ENCODE data around the gene GPR18. TPM values are rescaled to one million over a fixed set of nuclear protein-coding genes. Genes with fewer than 3 reads are reported as not detected.

GPR18 gene
- total and polyA plus RNA-seq, 9 donors: 0.30 to 0.73 TPM; not detected in 7

GRCh38 chr13:99256709-99257108, 1.5 kb downstream of the GPR18 start:
- no peaks in the 10 kb centered on the region for H3K4me1 ChIP-seq (ENCODE audit: insufficient read depth)
- TF ChIP-seq CTCF (IDR thresholded peaks at IDR 0.05): no peak
- no peak for TF ChIP-seq EP300 (IDR thresholded peaks at IDR 0.05)
- TF ChIP-seq POLR2A (IDR thresholded peaks at IDR 0.05): no peak
- 82 to 91% (median 84%) methylated on average over 3 of the region's 3 CpGs for WGBS, 3 donors
- no peak overlapping the region for H3K4me3 ChIP-seq
- H3K27me3 ChIP-seq: no peaks in the 10 kb centered on the region
- no peak for DNase-seq
- H3K9me3 ChIP-seq: no peaks in the 10 kb centered on the region
- no peaks in the 10 kb centered on the region for H3K36me3 ChIP-seq
- no peak overlapping the region for H3K27ac ChIP-seq
- intact Hi-C loops (cut with DNase I): no loop called here

GRCh38 chr13:99256283-99256682, 1.9 kb downstream of the GPR18 start:
- 89 to 92% (median 91%) methylated on average over 2 of the region's 2 CpGs for WGBS, 3 donors
- Histone ChIP-seq H3K9me3 (no peaks in the 10 kb centered on the region), H3K27ac (no peak overlapping the region), H3K4me3 (no peak overlapping the region), H3K36me3 (no peaks in the 10 kb centered on the region), H3K27me3 (no peaks in the 10 kb centered on the region), H3K4me1 (ENCODE audit: insufficient read depth) (no peaks in the 10 kb centered on the region)
- DNase-seq: no peak
- TF ChIP-seq CTCF (IDR thresholded peaks at IDR 0.05): no peak
- TF ChIP-seq POLR2A (IDR thresholded peaks at IDR 0.05): no peak
- TF ChIP-seq EP300 (IDR thresholded peaks at IDR 0.05): no peak
- intact Hi-C loops (cut with DNase I): no loop called here

GRCh38 chr13:99255271-99255670, 2.9 kb downstream of the GPR18 start:
- intact Hi-C loops (cut with DNase I): no loop called here
- no peaks in the 10 kb centered on the region for H3K27me3 ChIP-seq
- TF ChIP-seq EP300 (IDR thresholded peaks at IDR 0.05): no peak
- TF ChIP-seq POLR2A (IDR thresholded peaks at IDR 0.05): no peak
- TF ChIP-seq CTCF (IDR thresholded peaks at IDR 0.05): no peak
- no peaks in the 10 kb centered on the region for H3K4me1 ChIP-seq (ENCODE audit: insufficient read depth)
- 65 to 71% (median 66%) methylated on average over 10 of the region's 10 CpGs for WGBS, 3 donors
- H3K9me3 ChIP-seq: no peaks in the 10 kb centered on the region
- H3K27ac ChIP-seq: no peak overlapping the region
- H3K36me3 ChIP-seq: no peaks in the 10 kb centered on the region
- no peak for DNase-seq
- H3K4me3 ChIP-seq: no peak overlapping the region

GRCh38 chr13:99254830-99255229, 3.3 kb downstream of the GPR18 start:
- no peak for DNase-seq
- H3K27ac ChIP-seq: no peak overlapping the region
- no peaks in the 10 kb centered on the region for H3K27me3 ChIP-seq
- H3K36me3 ChIP-seq: no peaks in the 10 kb centered on the region
- H3K9me3 ChIP-seq: no peaks in the 10 kb centered on the region
- H3K4me3 ChIP-seq: no peak overlapping the region
- TF ChIP-seq EP300 (IDR thresholded peaks at IDR 0.05): no peak
- no peak for TF ChIP-seq CTCF (IDR thresholded peaks at IDR 0.05)
- no peak for TF ChIP-seq POLR2A (IDR thresholded peaks at IDR 0.05)
- intact Hi-C loops (cut with DNase I): no loop called here
- 89 to 92% (median 92%) methylated on average over 14 of the region's 14 CpGs for WGBS, 3 donors
- H3K4me1 ChIP-seq (ENCODE audit: insufficient read depth): no peaks in the 10 kb centered on the region

GRCh38 chr13:99251921-99252320, 6.3 kb downstream of the GPR18 start:
- DNase-seq: no peak
- Histone ChIP-seq H3K4me3 (no peak overlapping the region), H3K4me1 (ENCODE audit: insufficient read depth) (no peaks in the 10 kb centered on the region), H3K9me3 (no peaks in the 10 kb centered on the region), H3K36me3 (no peaks in the 10 kb centered on the region), H3K27me3 (no peaks in the 10 kb centered on the region), H3K27ac (no peak overlapping the region)
- intact Hi-C loops (cut with DNase I): no loop called here
- TF ChIP-seq CTCF (IDR thresholded peaks at IDR 0.05): no peak
- 80 to 90% (median 86%) methylated on average over 4 of the region's 4 CpGs for WGBS, 3 donors
